SHP77 (cell line): ENCODE results near the gene OSGIN1.
A peak's percentile ranks its signal among the peaks of the same experiment; 100 is the strongest.

ENCODE experiments used
- DNase-seq, 2 experiments: peaks; one replicate each; lab custom pipeline; 2025; lab: John Stamatoyannopoulos, UW

OSGIN1 gene, protein sequence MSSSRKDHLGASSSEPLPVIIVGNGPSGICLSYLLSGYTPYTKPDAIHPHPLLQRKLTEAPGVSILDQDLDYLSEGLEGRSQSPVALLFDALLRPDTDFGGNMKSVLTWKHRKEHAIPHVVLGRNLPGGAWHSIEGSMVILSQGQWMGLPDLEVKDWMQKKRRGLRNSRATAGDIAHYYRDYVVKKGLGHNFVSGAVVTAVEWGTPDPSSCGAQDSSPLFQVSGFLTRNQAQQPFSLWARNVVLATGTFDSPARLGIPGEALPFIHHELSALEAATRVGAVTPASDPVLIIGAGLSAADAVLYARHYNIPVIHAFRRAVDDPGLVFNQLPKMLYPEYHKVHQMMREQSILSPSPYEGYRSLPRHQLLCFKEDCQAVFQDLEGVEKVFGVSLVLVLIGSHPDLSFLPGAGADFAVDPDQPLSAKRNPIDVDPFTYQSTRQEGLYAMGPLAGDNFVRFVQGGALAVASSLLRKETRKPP

DNA sequence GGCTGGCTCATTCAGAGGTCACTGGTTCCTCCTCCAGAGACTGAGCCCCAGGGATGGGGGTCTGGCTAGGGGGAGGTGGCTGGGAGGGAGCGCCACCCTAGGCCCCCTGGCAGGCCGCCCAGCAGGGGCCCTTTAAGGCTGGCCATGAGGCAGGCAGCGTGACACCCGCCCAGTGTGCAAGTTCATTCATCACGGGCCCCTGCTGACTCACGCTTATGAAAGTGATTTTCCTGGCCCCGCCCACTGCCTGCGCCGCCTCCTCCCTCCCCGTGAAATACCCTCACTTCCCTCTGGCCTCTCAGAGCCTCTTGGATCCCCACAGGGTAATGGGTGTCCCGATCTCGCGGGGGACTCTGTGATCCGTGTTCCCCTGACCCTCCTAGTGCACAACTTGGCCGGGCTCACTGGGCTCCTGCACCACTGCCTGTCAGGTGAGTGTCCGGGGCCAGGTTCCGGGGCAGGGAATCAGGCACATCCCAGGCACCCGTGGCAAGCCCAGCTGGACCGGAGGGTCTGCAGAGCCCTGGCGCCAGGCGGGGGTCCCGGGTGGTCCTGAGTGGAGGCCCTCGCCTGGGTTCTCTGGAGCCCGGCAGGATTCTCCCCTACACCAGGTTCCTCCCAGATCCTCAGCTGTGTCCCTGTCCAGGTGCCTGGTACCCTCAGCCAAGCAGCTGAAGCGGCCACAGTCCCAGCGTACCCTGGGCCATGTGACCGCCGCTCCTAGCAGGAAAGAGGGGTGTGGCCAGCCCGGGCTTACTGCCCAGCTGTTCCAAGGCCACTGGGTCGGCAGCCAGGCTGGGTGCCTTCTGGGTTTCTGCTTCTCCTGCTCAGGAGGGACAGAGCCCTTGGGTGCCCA, at the start of gene OSGIN1:
OSGIN1 (plus strand) TSS at position 301 of the 856 bp plus-strand sequence. CDS start 4,432 bp downstream, outside the sequence.
- DNase-seq: peak; percentile 87 to 95

- DNase-seq: peak; percentile 50 to 58
These were observed 49.3 kb upstream of the OSGIN1 start for GRCh38 chr16:83903751-83904150.

DNA sequence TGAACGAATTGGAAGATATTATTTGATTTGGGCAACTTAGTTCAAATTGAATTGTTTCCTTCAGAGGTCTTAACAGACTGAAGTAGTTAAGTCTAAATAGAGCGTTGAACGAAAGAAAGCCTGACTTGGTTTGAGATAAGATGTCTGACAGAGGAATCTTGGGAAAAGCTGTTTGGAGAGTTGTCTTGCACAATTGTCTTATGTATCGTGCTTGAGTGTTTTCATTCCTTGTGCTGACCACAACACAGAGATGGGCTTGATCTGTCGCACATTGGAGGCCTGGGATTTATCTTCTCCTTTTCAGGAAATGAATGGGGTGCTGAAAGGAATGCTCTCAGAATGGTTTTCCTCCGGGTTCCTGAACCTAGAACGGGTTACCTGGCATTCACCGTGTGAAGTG, 46.4 kb upstream of the OSGIN1 start:
- DNase-seq: no peak

- DNase-seq: no peak
These were observed 45.9 kb upstream of the OSGIN1 start for GRCh38 chr16:83907111-83907510.

GRCh38 chr16:83907631-83908250, 45.3 kb upstream of the OSGIN1 start:
- DNase-seq: no peak

GRCh38 chr16:83908798-83909197, 44.2 kb upstream of the OSGIN1 start:
- no peak for DNase-seq

GRCh38 chr16:83911290-83911689, 41.8 kb upstream of the OSGIN1 start:
- no peak for DNase-seq

DNA sequence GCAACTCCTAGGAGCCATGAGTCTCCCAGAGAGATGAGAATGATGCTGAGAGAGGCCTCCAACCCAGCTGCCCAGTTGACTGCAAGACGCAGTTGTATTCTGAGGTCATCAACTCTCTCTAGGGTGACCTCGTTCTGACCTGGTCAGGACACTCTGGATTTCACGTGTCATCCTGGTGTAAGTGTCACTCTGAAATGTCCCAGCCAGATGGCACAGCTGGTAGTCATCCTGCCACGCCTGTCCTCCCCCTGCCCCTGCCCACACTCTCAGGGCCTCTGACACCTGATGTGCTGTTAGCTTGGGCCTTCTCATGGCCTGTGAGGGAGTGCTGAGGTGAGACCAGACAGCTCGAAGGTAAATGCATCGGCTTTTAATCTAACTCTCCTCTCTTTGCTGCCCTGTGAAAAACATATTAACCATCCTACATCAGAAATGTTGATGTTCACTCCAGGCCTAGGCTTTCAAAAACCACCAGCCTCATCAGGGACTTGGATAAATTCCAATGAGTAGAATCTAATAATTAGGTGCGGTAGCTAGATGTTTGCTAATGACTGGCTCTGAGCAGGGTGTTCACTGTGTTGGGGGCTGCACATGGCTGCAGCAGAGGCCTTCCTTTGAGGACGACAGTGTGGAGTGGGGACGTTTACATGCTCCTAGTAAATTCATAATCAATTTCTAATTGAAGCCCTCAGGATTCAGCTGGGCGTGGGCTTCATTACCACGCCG, 40.4 kb upstream of the OSGIN1 start:
- DNase-seq: no peak

DNA sequence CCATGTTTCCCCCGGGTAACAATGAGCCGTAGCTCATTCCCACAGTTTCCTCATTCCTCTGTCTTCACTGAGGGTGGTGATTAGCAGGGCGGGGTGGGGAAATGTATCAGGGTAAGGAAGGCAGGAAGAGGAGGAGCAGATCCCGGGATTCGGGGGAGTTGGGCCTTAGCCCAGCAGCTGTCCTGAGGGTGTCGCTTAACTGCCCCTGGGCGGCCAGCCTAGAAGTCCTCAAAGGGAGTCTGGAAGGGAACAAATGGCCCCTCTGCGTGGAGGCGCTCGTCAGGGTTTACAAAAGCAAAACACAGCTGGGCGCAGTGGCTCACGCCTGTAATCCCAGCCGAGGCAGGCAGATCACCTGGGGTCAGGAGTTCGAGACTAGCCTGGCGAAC, 39.8 kb upstream of the OSGIN1 start:
- DNase-seq: no peak

- no peak for DNase-seq
These were observed 38.8 kb upstream of the OSGIN1 start for GRCh38 chr16:83914091-83914710.

DNA sequence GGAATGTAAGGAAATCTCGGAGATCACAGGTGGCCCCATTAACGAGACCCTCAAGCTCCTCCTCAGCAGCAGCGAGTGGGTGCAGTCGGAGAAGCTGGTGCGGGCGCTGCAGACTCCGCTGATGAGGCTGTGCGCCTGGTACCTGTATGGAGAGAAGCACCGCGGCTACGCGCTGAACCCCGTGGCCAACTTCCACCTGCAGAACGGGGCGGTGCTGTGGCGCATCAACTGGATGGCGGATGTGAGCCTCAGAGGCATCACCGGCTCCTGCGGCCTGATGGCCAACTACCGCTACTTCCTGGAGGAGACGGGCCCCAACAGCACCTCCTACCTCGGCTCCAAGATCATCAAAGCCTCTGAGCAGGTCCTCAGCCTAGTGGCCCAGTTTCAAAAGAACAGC, 38.0 kb upstream of the OSGIN1 start:
- DNase-seq: no peak

DNA sequence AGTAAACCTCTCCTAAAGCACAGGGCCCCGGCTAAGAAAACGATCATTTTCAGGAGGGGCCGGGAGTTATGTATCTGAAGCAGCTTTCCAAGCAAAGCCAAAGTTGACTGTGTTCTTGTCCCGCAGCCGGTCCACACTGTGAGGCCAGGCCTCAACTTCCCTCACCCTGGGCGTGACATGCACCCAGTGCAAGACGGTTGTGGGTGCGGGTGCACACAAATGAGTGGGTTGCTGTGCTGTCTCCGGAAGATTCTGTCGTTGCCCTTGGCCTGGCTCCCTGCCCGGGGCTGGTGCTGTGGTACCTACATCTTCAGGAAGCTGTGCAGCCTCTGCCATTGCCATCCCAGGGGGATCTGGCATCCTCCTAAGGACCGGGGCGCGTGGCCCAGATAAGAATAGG, 37.5 kb upstream of the OSGIN1 start:
- no peak for DNase-seq

GRCh38 chr16:83917152-83918120, 35.6 kb upstream of the OSGIN1 start:
- no peak for DNase-seq

GRCh38 chr16:83920894-83921491, 32.0 kb upstream of the OSGIN1 start:
- DNase-seq: no peak

- DNase-seq: no peak
These were observed 29.3 kb upstream of the OSGIN1 start for GRCh38 chr16:83923581-83924365.

DNA sequence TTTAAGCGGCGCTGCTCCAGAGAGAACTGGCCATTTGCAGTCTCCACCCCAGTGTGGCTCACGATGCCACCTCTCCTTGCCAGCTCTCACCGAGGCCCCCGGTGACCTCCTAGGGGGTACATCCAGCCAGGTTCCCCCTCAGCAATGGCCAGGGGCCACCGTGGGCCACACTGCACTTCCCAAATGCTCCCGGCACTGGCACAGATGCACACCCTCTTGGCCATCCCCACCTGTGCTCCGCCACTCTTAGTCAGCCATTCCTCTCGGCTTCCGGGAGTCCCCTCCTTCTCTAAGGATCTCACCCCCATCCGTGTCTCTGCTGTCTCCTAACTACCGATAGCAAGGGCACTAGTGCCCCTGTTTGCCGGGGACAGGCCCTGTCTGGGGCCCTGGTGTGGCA, 28.4 kb upstream of the OSGIN1 start:
- DNase-seq: no peak

DNA sequence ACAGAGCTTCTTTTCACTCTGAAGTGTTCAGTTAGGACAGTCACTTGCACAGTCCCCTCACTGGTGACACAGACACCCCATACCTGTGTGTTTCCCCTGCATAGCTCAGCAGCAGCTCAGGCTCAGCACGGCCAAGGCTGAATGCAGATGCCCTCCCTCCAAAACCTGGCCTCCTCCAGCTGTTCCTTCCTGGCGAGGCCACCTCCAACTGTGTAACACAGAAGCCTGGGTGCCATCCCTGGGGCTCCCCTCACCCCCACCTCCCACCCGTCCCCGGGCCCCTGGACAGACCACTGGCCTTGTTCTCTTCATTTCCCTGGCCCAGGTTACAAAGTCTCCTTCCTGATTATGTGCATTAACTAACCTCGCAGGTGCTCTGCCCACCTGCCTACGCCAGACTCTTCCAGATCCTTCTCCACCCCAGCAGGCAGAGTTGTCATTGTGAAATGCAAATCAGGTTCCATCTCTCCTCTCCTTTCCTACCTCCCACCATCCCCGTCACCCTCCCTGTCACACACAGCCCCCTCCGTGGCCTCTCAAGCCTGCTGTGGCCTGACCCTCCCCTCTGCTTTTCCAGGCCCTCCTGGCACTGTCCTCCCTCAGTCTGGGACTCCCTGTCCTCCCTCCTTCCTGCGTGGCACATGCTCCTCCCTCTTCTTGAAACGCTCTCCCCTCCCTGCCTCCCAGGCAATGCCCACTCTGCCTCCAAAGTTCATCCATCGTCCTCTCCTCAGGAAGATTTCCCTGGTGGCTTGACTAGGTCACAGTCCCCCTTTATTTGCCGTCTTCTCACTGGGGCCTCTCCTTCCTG, 27.7 kb upstream of the OSGIN1 start:
- DNase-seq: no peak
